ENCODE data around the gene LRRC8A. TPM values are rescaled to one million over a fixed set of nuclear protein-coding genes. Genes with fewer than 3 reads are reported as not detected.

Gene LRRC8A
- total RNA-seq, 2 experiments from 2014 or later, result 13.1 to 13.2 TPM

GRCh38 chr9:128908372-128908771 is 26.4 kb downstream of the LRRC8A start:
- Mint-ChIP-seq H3K4me1 (ENCODE audit: low read depth) (peaks cover 50% of the 10 kb centered on the region), H3K36me3 (ENCODE audit: low read depth) (peaks cover 17% of the 10 kb centered on the region), H3K27ac (no peak overlapping the region), H3K4me3 (no peak overlapping the region), H3K9me3 (no peaks in the 10 kb centered on the region), H3K27me3 (ENCODE audit: low read depth) (no peaks in the 10 kb centered on the region)
- intact Hi-C loops (cut with micrococcal nuclease), result no loop called here
- CTCF ChIA-PET, result interaction anchor here (0.9 to 1.9 kb wide), 2 partner anchors 20 to 47 kb away, joined by 3 to 9 read pairs; no protein-coding TSS in a partner anchor
- no peak for DNase-seq

- Mint-ChIP-seq H3K4me1 (ENCODE audit: low read depth) (peaks cover 50% of the 10 kb centered on the region), H3K27me3 (ENCODE audit: low read depth) (no peaks in the 10 kb centered on the region), H3K4me3 (no peak overlapping the region), H3K36me3 (ENCODE audit: low read depth) (peaks cover 17% of the 10 kb centered on the region), H3K27ac (no peak overlapping the region), H3K9me3 (no peaks in the 10 kb centered on the region)
- intact Hi-C loops (cut with micrococcal nuclease), result no loop called here
- CTCF ChIA-PET, result interaction anchor here (1.9 kb wide), 1 partner anchor 19 kb away, joined by 9 read pairs; no protein-coding TSS in a partner anchor
- DNase-seq, result no peak
Observed at GRCh38 chr9:128909859-128910258, 27.9 kb downstream of the LRRC8A start.

GRCh38 chr9:128910906-128911305 is 29.0 kb downstream of the LRRC8A start:
- Mint-ChIP-seq H3K4me1 (ENCODE audit: low read depth) (peaks cover 52% of the 10 kb centered on the region), H3K27me3 (ENCODE audit: low read depth) (no peaks in the 10 kb centered on the region), H3K27ac (no peak overlapping the region), H3K4me3 (no peak overlapping the region), H3K9me3 (no peaks in the 10 kb centered on the region), H3K36me3 (ENCODE audit: low read depth) (peaks cover 17% of the 10 kb centered on the region)
- CTCF ChIA-PET, result interaction anchor here (1.2 to 1.7 kb wide), 2 partner anchors 17 to 49 kb away, joined by 3 to 4 read pairs; no protein-coding TSS in a partner anchor
- DNase-seq, result no peak
- intact Hi-C loops (cut with micrococcal nuclease), result no loop called here

GRCh38 chr9:128911529-128912035 is 29.6 kb downstream of the LRRC8A start:
- H3K9me3 Mint-ChIP-seq, result no peaks in the 10 kb centered on the region
- CTCF ChIA-PET, result interaction anchor here (1.2 to 1.7 kb wide), 2 partner anchors 17 to 49 kb away, joined by 3 to 4 read pairs; no protein-coding TSS in a partner anchor
- DNase-seq, result no peak
- peaks cover 50% of the 10 kb centered on the region for H3K4me1 Mint-ChIP-seq (ENCODE audit: low read depth)
- no peak overlapping the region for H3K4me3 Mint-ChIP-seq
- intact Hi-C loops (cut with micrococcal nuclease), result no loop called here
- no peaks in the 10 kb centered on the region for H3K27me3 Mint-ChIP-seq (ENCODE audit: low read depth)
- H3K36me3 Mint-ChIP-seq (ENCODE audit: low read depth), result peaks cover 17% of the 10 kb centered on the region
- peak overlapping the region; percentile 30 for H3K27ac Mint-ChIP-seq

GRCh38 chr9:128912270-128912853 is 30.4 kb downstream of the LRRC8A start:
- Mint-ChIP-seq H3K36me3 (ENCODE audit: low read depth) (peaks cover 18% of the 10 kb centered on the region), H3K4me1 (ENCODE audit: low read depth) (peaks cover 48% of the 10 kb centered on the region), H3K4me3 (no peak overlapping the region), H3K27ac (peak overlapping the region; percentile 42), H3K9me3 (no peaks in the 10 kb centered on the region), H3K27me3 (ENCODE audit: low read depth) (no peaks in the 10 kb centered on the region)
- intact Hi-C loops (cut with micrococcal nuclease), result no loop called here
- CTCF ChIA-PET, result interaction anchor here (1.7 kb wide), 1 partner anchor 50 kb away, joined by 3 read pairs; no protein-coding TSS in a partner anchor
- DNase-seq, result no peak

GRCh38 chr9:128913048-128913900 is 31.3 kb downstream of the LRRC8A start:
- H3K27ac Mint-ChIP-seq, result peak overlapping the region; percentile 42
- H3K4me1 Mint-ChIP-seq (ENCODE audit: low read depth), result peaks cover 45% of the 10 kb centered on the region
- intact Hi-C loops (cut with micrococcal nuclease), result no loop called here
- CTCF ChIA-PET, result no interaction called here
- no peaks in the 10 kb centered on the region for H3K27me3 Mint-ChIP-seq (ENCODE audit: low read depth)
- no peaks in the 10 kb centered on the region for H3K9me3 Mint-ChIP-seq
- peaks cover 18% of the 10 kb centered on the region for H3K36me3 Mint-ChIP-seq (ENCODE audit: low read depth)
- no peak overlapping the region for H3K4me3 Mint-ChIP-seq
- no peak for DNase-seq

GRCh38 chr9:128913995-128914772 is 32.3 kb downstream of the LRRC8A start:
- Mint-ChIP-seq H3K4me3 (no peak overlapping the region), H3K4me1 (ENCODE audit: low read depth) (peaks cover 45% of the 10 kb centered on the region), H3K27me3 (ENCODE audit: low read depth) (no peaks in the 10 kb centered on the region), H3K9me3 (no peaks in the 10 kb centered on the region), H3K36me3 (ENCODE audit: low read depth) (peaks cover 14% of the 10 kb centered on the region), H3K27ac (no peak overlapping the region)
- CTCF ChIA-PET, result interaction anchor here (0.6 kb wide), 1 partner anchor 12 kb away, joined by 3 read pairs; no protein-coding TSS in a partner anchor
- peak; percentile 25 for DNase-seq
- intact Hi-C loops (cut with micrococcal nuclease), result no loop called here

- Mint-ChIP-seq H3K4me3 (no peak overlapping the region), H3K27ac (no peak overlapping the region), H3K27me3 (ENCODE audit: low read depth) (no peaks in the 10 kb centered on the region), H3K9me3 (no peaks in the 10 kb centered on the region), H3K36me3 (ENCODE audit: low read depth) (peaks cover 7% of the 10 kb centered on the region), H3K4me1 (ENCODE audit: low read depth) (peaks cover 36% of the 10 kb centered on the region)
- intact Hi-C loops (cut with micrococcal nuclease), result no loop called here
- DNase-seq, result no peak
- CTCF ChIA-PET, result no interaction called here
Observed at GRCh38 chr9:128916204-128916603, 34.3 kb downstream of the LRRC8A start.

- Mint-ChIP-seq H3K27ac (no peak overlapping the region), H3K27me3 (ENCODE audit: low read depth) (no peaks in the 10 kb centered on the region), H3K4me1 (ENCODE audit: low read depth) (peaks cover 30% of the 10 kb centered on the region), H3K9me3 (no peaks in the 10 kb centered on the region), H3K4me3 (no peak overlapping the region), H3K36me3 (ENCODE audit: low read depth) (peaks cover 7% of the 10 kb centered on the region)
- CTCF ChIA-PET, result no interaction called here
- intact Hi-C loops (cut with micrococcal nuclease), result no loop called here
- DNase-seq, result no peak
Observed at GRCh38 chr9:128916745-128917144, 34.8 kb downstream of the LRRC8A start.

- H3K36me3 Mint-ChIP-seq (ENCODE audit: low read depth), result peaks cover 7% of the 10 kb centered on the region
- no peak for DNase-seq
- peaks cover 27% of the 10 kb centered on the region for H3K4me1 Mint-ChIP-seq (ENCODE audit: low read depth)
- intact Hi-C loops (cut with micrococcal nuclease), result no loop called here
- CTCF ChIA-PET, result no interaction called here
- H3K4me3 Mint-ChIP-seq, result no peak overlapping the region
- H3K27ac Mint-ChIP-seq, result no peak overlapping the region
- no peaks in the 10 kb centered on the region for H3K9me3 Mint-ChIP-seq
- no peaks in the 10 kb centered on the region for H3K27me3 Mint-ChIP-seq (ENCODE audit: low read depth)
Observed at GRCh38 chr9:128917151-128917849, 35.4 kb downstream of the LRRC8A start.

GRCh38 chr9:128918921-128919320 is 37.0 kb downstream of the LRRC8A start:
- Mint-ChIP-seq H3K4me1 (ENCODE audit: low read depth) (peaks cover 14% of the 10 kb centered on the region), H3K27me3 (ENCODE audit: low read depth) (no peaks in the 10 kb centered on the region), H3K36me3 (ENCODE audit: low read depth) (peaks cover 5% of the 10 kb centered on the region), H3K27ac (peak overlapping the region; percentile 46), H3K9me3 (no peaks in the 10 kb centered on the region), H3K4me3 (no peak overlapping the region)
- intact Hi-C loops (cut with micrococcal nuclease), result no loop called here
- DNase-seq, result no peak
- CTCF ChIA-PET, result interaction anchor here (1.1 kb wide), 1 partner anchor 10 kb away, joined by 4 read pairs; no protein-coding TSS in a partner anchor
